Measurements from ENCODE around the gene ZNF804B. TPM values are rescaled to one million over a fixed set of nuclear protein-coding genes. Genes with fewer than 3 reads are reported as not detected.

The ZNF804B gene
- total RNA-seq, 1 experiment from 2014 or later: not detected

GRCh38 chr7:88761779-88762178, 2.3 kb downstream of the ZNF804B start:
- Histone ChIP-seq H3K9me2 (replicated peaks; ENCODE audit: low read length) (no peaks in the 10 kb centered on the region), H3K9me3 (ENCODE audit: low read length) (no peaks in the 10 kb centered on the region), H3K4me3 (ENCODE audit: low read length) (no peak overlapping the region), H3K79me2 (ENCODE audit: low read length) (no peaks in the 10 kb centered on the region), H3F3A (ENCODE audit: low read length, unreplicated experiment) (no peaks in the 10 kb centered on the region), H3K4me2 (ENCODE audit: low read length) (no peak overlapping the region), H2AFZ (ENCODE audit: low read length) (no peak overlapping the region), H3K9ac (ENCODE audit: low read length) (no peak overlapping the region), H3K27me3 (ENCODE audit: low read length) (peaks cover 42% of the 10 kb centered on the region), H4K20me1 (ENCODE audit: low read length) (no peaks in the 10 kb centered on the region), H3K27ac (ENCODE audit: low read length) (no peak overlapping the region), H3K4me1 (ENCODE audit: insufficient read depth, low read length) (no peaks in the 10 kb centered on the region), H3K36me3 (ENCODE audit: low read depth, low read length) (no peaks in the 10 kb centered on the region)
- POLR2A ChIA-PET (ENCODE audit: unreplicated experiment): no interaction called here
- intact Hi-C loops (cut with micrococcal nuclease): no loop called here
- ATAC-seq (no peak), DNase-seq (no peak)
- BruUV-seq (replicated peaks): no TSS peak
- TF ChIP-seq EZH2phosphoT487 (IDR thresholded peaks at IDR 0.05; ENCODE audit: borderline replicate concordance, low read length) (no peak), CTCF (conservative IDR thresholded peaks at IDR 0.05; ENCODE audit: low read depth, low read length) (no peak), EZH2 (IDR thresholded peaks at IDR 0.05; ENCODE audit: low read length, unreplicated experiment) (no peak)
- CTCF ChIA-PET: no interaction called here

GRCh38 chr7:88771417-88771816, 11.9 kb downstream of the ZNF804B start:
- TF ChIP-seq EZH2phosphoT487 (IDR thresholded peaks at IDR 0.05; ENCODE audit: borderline replicate concordance, low read length) (no peak), EZH2 (IDR thresholded peaks at IDR 0.05; ENCODE audit: low read length, unreplicated experiment) (no peak), CTCF (conservative IDR thresholded peaks at IDR 0.05; ENCODE audit: low read depth, low read length) (no peak)
- DNase-seq (no peak), ATAC-seq (no peak)
- no peaks in the 10 kb centered on the region for H3K79me2 ChIP-seq (ENCODE audit: low read length)
- H3K9ac ChIP-seq (ENCODE audit: low read length): no peak overlapping the region
- H3K9me2 ChIP-seq (replicated peaks; ENCODE audit: low read length): no peaks in the 10 kb centered on the region
- no peaks in the 10 kb centered on the region for H3K36me3 ChIP-seq (ENCODE audit: low read depth, low read length)
- no peaks in the 10 kb centered on the region for H4K20me1 ChIP-seq (ENCODE audit: low read length)
- H3K4me1 ChIP-seq (ENCODE audit: insufficient read depth, low read length): no peaks in the 10 kb centered on the region
- H3K9me3 ChIP-seq (ENCODE audit: low read length): no peaks in the 10 kb centered on the region
- no peak overlapping the region for H3K27ac ChIP-seq (ENCODE audit: low read length)
- intact Hi-C loops (cut with micrococcal nuclease): no loop called here
- H3K4me2 ChIP-seq (ENCODE audit: low read length): no peak overlapping the region
- ChIA-PET POLR2A (ENCODE audit: unreplicated experiment) (no interaction called here), CTCF (no interaction called here)
- H3K27me3 ChIP-seq (ENCODE audit: low read length): no peaks in the 10 kb centered on the region; the same call in 1 of the 2 replicates
- no TSS peak for BruUV-seq (replicated peaks)
- H2AFZ ChIP-seq (ENCODE audit: low read length): no peak overlapping the region
- H3F3A ChIP-seq (ENCODE audit: low read length, unreplicated experiment): no peaks in the 10 kb centered on the region
- H3K4me3 ChIP-seq (ENCODE audit: low read length): no peak overlapping the region

GRCh38 chr7:88772776-88773175, 13.3 kb downstream of the ZNF804B start:
- Histone ChIP-seq H3K9me2 (replicated peaks; ENCODE audit: low read length) (no peaks in the 10 kb centered on the region), H4K20me1 (ENCODE audit: low read length) (no peaks in the 10 kb centered on the region), H3K27me3 (ENCODE audit: low read length) (no peaks in the 10 kb centered on the region), H3K9ac (ENCODE audit: low read length) (no peak overlapping the region), H3K79me2 (ENCODE audit: low read length) (no peaks in the 10 kb centered on the region), H3K4me2 (ENCODE audit: low read length) (no peak overlapping the region), H3F3A (ENCODE audit: low read length, unreplicated experiment) (no peaks in the 10 kb centered on the region), H3K9me3 (ENCODE audit: low read length) (no peaks in the 10 kb centered on the region), H3K4me3 (ENCODE audit: low read length) (no peak overlapping the region), H2AFZ (ENCODE audit: low read length) (no peak overlapping the region), H3K4me1 (ENCODE audit: insufficient read depth, low read length) (no peaks in the 10 kb centered on the region), H3K36me3 (ENCODE audit: low read depth, low read length) (no peaks in the 10 kb centered on the region), H3K27ac (ENCODE audit: low read length) (no peak overlapping the region)
- CTCF ChIA-PET: no interaction called here
- no TSS peak for BruUV-seq (replicated peaks)
- intact Hi-C loops (cut with micrococcal nuclease): no loop called here
- TF ChIP-seq EZH2phosphoT487 (IDR thresholded peaks at IDR 0.05; ENCODE audit: borderline replicate concordance, low read length) (no peak), CTCF (conservative IDR thresholded peaks at IDR 0.05; ENCODE audit: low read depth, low read length) (no peak), EZH2 (IDR thresholded peaks at IDR 0.05; ENCODE audit: low read length, unreplicated experiment) (no peak)
- ATAC-seq (no peak), DNase-seq (no peak)
- POLR2A ChIA-PET (ENCODE audit: unreplicated experiment): no interaction called here
